Thoracic aorta (tissue), 2 donors: ENCODE data around the gene ADAMTSL2. TPM values are rescaled to one million over a fixed set of nuclear protein-coding genes. Genes with fewer than 3 reads are reported as not detected.

Experiments used
- ATAC-seq: fragments of 150-250 bp; one replicate; pipeline ENCODE4 v1.8.0; 2017; ENCODE audit warnings: low read depth; ENCODE audit not compliant: insufficient number of reproducible peaks, low FRiP score
- DNase-seq: peaks from one replicate; pipeline ENCODE4 v3.0.0-alpha.2; 2020; ENCODE audit warnings: low spot score
- H3K27ac ChIP-seq, 2 donors: fragments of 200-600 bp; sonication (generic); 1 replicate in 1 of 2; 2 replicates in 1 of 2; pipeline ENCODE4 v1.5.1; 2016; ENCODE audit warnings: mild to moderate bottlenecking in 2 of 2, moderate library complexity in 2 of 2
- H3K27me3 ChIP-seq: fragments of 200-600 bp; sonication (generic); replicated peaks from 2 replicates; pipeline ENCODE4 v1.6.0; 2016; ENCODE audit warnings: mild to moderate bottlenecking; ENCODE audit not compliant: insufficient read depth
- H3K36me3 ChIP-seq: fragments of 200-600 bp; sonication (generic); one replicate; pipeline ENCODE4 v1.5.1; 2016
- H3K4me1 ChIP-seq, 2 donors: fragments of 200-600 bp; sonication (generic); 1 replicate in 1 of 2; 2 replicates in 1 of 2; pipeline versions ENCODE4 v1.5.1 to v1.6.0; 2016; ENCODE audit warnings: low read depth in 2 of 2, mild to moderate bottlenecking in 1 of 2; ENCODE audit not compliant: control insufficient read depth in 1 of 2
- H3K4me3 ChIP-seq: fragments of 200-600 bp; sonication (generic); 2 replicates; pipeline ENCODE4 v1.5.1; 2016; ENCODE audit warnings: mild to moderate bottlenecking
- H3K9me3 ChIP-seq: fragments of 200-600 bp; sonication (generic); 2 replicates; pipeline ENCODE4 v1.5.1; 2016
- CTCF ChIP-seq: fragments of 200-600 bp; sonication (generic); IDR thresholded peaks from one replicate; pipeline ENCODE4 v1.5.1; 2019; ENCODE audit warnings: antibody characterized with exemption
- total RNA-seq, 2 donors: library from RNA; depleted of rRNA; stranded (reverse); fragments of >200 nt; gene quantifications; one replicate each; pipeline versions ENCODE4 v1.1.0 to v1.2.3, GENCODE V29; 2016

ADAMTSL2 gene
- total RNA-seq, 2 donors from 2014 or later = 2.8 to 5.5 TPM

DNA sequence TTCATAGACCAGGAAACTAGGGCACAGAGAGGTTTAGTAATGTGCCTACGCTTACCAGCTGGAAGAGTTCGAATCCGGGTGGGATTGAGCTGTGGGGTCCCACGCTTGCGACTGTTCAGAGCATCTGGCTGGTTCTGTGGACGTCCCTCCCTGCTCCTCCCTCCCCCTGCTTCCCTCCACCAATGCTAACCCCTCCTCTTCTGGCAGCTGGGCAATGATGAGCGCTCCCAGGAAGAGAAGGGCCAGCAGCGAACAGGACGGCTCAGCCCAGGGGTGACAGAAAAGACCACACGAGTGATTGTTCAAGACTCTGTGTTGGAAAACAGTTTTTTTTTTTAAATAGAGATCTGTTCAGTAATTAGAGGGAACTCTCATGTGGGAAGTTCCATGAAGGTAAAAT lies 67.8 kb downstream of the ADAMTSL2 start:
- Histone ChIP-seq H3K36me3 (no peaks in the 10 kb centered on the region), H3K9me3 (peaks cover 9% of the 10 kb centered on the region), H3K27ac (no peak overlapping the region), H3K27me3 (no peaks in the 10 kb centered on the region), H3K4me1 (no peaks in the 10 kb centered on the region), H3K4me3 (no peak overlapping the region)
- ATAC-seq (no peak), DNase-seq (no peak)
- no peak for TF ChIP-seq CTCF

DNA sequence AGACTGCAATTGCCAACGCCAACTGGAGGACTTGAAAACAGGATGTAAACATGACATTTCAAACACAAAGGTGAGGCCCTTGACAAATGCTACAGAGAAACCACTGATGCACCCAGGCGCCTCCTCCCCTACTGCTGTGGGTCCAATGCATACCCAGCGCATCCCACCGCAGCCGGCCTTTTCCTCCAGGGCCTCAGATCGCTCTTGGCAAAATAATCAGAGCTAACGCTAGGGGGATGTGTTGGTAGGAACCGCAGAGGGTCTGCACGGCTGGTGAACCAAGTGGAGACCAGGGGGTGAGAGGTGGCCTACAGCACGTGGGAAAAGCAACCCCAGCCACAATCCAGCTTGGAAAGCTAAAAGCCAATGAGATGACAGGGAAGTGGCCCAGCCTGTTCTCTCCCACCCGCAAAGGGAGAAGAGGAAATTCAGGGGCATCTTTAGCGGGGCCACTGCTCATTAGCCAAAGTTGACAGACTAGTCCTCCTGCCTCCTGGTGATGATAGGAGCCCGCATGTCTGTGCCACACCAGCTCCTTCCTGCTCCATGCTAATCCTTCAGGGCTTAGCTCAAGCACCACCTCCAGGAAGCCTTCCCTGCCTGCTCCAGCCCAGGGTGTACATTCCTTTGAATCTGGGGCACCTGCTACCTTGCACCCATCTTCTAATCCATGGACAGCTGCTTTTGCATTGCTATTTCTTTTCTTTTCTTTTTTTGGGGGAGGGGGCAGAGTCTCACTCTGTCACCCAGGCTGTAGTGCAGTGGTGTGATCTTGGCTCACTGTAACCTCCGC lies 68.8 kb downstream of the ADAMTSL2 start:
- ATAC-seq = no peak

DNA sequence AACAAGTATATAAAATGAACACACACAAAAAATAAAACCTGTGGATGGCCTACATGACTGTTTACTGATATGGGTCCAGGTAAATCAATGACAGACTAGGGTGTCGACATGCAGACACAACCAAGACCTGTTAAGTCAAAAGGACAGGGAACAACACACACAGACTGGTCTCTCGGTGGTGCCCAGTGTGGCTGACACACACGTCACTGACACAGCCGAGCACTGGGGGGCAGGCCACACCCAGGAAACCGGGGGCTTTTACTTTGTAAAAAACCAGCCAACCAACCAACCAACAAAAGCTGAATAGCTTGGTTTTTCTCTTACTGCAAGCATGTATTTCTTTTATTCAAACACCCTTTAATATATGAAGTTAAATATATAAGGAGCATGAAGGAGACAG lies 69.7 kb downstream of the ADAMTSL2 start:
- Histone ChIP-seq H3K27me3 (no peaks in the 10 kb centered on the region), H3K36me3 (no peaks in the 10 kb centered on the region), H3K4me3 (no peak overlapping the region), H3K9me3 (no peaks in the 10 kb centered on the region), H3K27ac (no peak overlapping the region), H3K4me1 (no peaks in the 10 kb centered on the region)
- DNase-seq (no peak), ATAC-seq (no peak)
- no peak for TF ChIP-seq CTCF

More for the DNA sequence above, 68.8 kb downstream of the ADAMTSL2 start:
- no peaks in the 10 kb centered on the region for H3K36me3 ChIP-seq
- no peak for DNase-seq
- TF ChIP-seq CTCF = no peak
- H3K4me3 ChIP-seq = no peak overlapping the region
- H3K4me1 ChIP-seq = no peaks in the 10 kb centered on the region
- no peaks in the 10 kb centered on the region for H3K27me3 ChIP-seq
- H3K9me3 ChIP-seq = no peaks in the 10 kb centered on the region
- no peak overlapping the region for H3K27ac ChIP-seq

- no peaks in the 10 kb centered on the region for H3K4me1 ChIP-seq
- no peaks in the 10 kb centered on the region for H3K27me3 ChIP-seq
- H3K4me3 ChIP-seq = no peak overlapping the region
- no peak for ATAC-seq
- H3K9me3 ChIP-seq = no peaks in the 10 kb centered on the region
- DNase-seq = no peak
- no peak for TF ChIP-seq CTCF
- no peak overlapping the region for H3K27ac ChIP-seq
- no peaks in the 10 kb centered on the region for H3K36me3 ChIP-seq
Measured at GRCh38 chr9:133604856-133605255, 70.4 kb downstream of the ADAMTSL2 start.

GRCh38 chr9:133605446-133605845 lies 70.9 kb downstream of the ADAMTSL2 start:
- no peak for DNase-seq
- H3K9me3 ChIP-seq = no peaks in the 10 kb centered on the region
- no peak overlapping the region for H3K4me3 ChIP-seq
- H3K27me3 ChIP-seq = no peaks in the 10 kb centered on the region
- no peak for TF ChIP-seq CTCF
- no peaks in the 10 kb centered on the region for H3K4me1 ChIP-seq
- no peak overlapping the region for H3K27ac ChIP-seq
- no peak for ATAC-seq
- H3K36me3 ChIP-seq = no peaks in the 10 kb centered on the region
